Stimulated activated naive CD8-positive, alpha-beta T cell treated with anti-CD3 and anti-CD28 coated beads, Interleukin-15, Interleukin-2, amounts not matched to agents 100 ng/mL and 50 ng/mL, for 24 hours (primary cell): Measurements from ENCODE around the gene RASGRP4.

Experiments used
- H3K27ac Mint-ChIP-seq: one replicate; pipeline ENCODE4 v1.8.0; 2021; ENCODE audit warnings: mild to moderate bottlenecking, mixed read lengths
- H3K27me3 Mint-ChIP-seq: one replicate; pipeline ENCODE4 v1.8.0; 2021; ENCODE audit warnings: mixed read lengths
- H3K36me3 Mint-ChIP-seq: one replicate; pipeline ENCODE4 v1.8.0; 2021; ENCODE audit warnings: low read depth, mixed read lengths
- H3K4me1 Mint-ChIP-seq: one replicate; pipeline ENCODE4 v1.8.0; 2021; ENCODE audit warnings: low read depth, mixed read lengths
- H3K4me3 Mint-ChIP-seq: one replicate; pipeline ENCODE4 v1.8.0; 2021; ENCODE audit warnings: mild to moderate bottlenecking, mixed read lengths
- H3K9me3 Mint-ChIP-seq: one replicate; pipeline ENCODE4 v1.8.0; 2021; ENCODE audit warnings: mixed read lengths

RASGRP4 gene

GRCh38 chr19:38392707-38393308 lies 33.2 kb downstream of the RASGRP4 start:
- H3K27ac Mint-ChIP-seq = peak overlapping the region; percentile 1
- H3K4me1 Mint-ChIP-seq = peaks cover 41% of the 10 kb centered on the region
- peaks cover 54% of the 10 kb centered on the region for H3K27me3 Mint-ChIP-seq
- no peak overlapping the region for H3K4me3 Mint-ChIP-seq
- no peaks in the 10 kb centered on the region for H3K9me3 Mint-ChIP-seq
- no peaks in the 10 kb centered on the region for H3K36me3 Mint-ChIP-seq

GRCh38 chr19:38391911-38392464 lies 34.0 kb downstream of the RASGRP4 start:
- H3K27me3 Mint-ChIP-seq = peaks cover 53% of the 10 kb centered on the region
- no peak overlapping the region for H3K27ac Mint-ChIP-seq
- H3K36me3 Mint-ChIP-seq = peaks cover 5% of the 10 kb centered on the region
- H3K4me1 Mint-ChIP-seq = peaks cover 47% of the 10 kb centered on the region
- H3K9me3 Mint-ChIP-seq = no peaks in the 10 kb centered on the region
- H3K4me3 Mint-ChIP-seq = no peak overlapping the region

DNA sequence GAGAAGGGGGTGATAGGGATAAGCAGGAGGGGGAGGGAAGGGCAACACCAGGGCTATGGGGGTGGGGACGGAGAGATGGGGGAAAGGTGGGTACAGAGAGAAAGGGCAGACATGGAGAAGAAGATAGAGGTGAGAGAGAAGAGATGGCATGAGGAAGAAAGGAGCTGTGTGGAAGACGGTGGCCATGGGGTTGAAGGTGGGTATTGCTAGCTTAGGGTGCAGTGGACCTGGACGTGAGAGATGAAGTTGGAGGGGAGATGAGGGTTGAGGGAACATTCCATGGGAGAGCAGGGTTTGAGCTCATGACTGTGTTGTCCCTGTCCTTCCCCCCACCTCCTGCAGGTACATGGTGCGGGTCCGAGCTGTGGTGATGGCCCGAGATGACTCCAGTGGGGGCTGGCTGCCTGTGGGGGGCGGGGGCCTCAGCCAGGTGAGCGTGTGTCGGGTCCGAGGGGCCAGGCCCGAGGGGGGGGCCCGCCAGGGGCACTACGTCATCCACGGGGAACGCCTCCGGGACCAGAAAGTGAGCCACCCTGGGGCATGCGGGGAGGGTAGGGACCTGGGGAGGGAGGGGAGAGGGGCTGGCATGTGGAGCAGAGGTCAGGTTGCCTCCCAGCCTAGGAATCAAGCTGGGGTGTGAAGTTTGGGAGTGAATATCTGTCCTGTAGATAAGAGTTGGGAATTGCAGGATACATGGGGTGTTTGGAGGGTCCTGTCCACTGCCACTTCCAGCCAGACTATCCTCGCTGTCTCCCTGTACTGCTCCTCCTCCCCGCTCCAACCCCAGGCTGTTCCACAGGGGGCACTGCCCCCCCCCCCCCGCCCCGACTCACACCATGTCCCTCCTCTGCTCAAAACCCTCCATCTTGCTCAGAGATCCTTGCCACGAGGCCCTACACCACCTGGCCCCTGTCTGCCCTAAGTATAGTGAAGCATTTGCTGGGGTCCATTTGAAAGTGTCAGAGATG lies 35.8 kb downstream of the RASGRP4 start:
- Mint-ChIP-seq H3K9me3 (no peaks in the 10 kb centered on the region), H3K4me1 (peaks cover 39% of the 10 kb centered on the region), H3K4me3 (peak overlapping the region; percentile 9), H3K36me3 (peaks cover 5% of the 10 kb centered on the region), H3K27me3 (peaks cover 48% of the 10 kb centered on the region), H3K27ac (peak overlapping the region; percentile 12)

- Mint-ChIP-seq H3K9me3 (no peaks in the 10 kb centered on the region), H3K4me1 (peaks cover 34% of the 10 kb centered on the region), H3K27ac (no peak overlapping the region), H3K36me3 (peaks cover 10% of the 10 kb centered on the region), H3K4me3 (peak overlapping the region; percentile 66), H3K27me3 (peaks cover 43% of the 10 kb centered on the region)
These were observed 36.7 kb downstream of the RASGRP4 start for GRCh38 chr19:38389101-38389925.

DNA sequence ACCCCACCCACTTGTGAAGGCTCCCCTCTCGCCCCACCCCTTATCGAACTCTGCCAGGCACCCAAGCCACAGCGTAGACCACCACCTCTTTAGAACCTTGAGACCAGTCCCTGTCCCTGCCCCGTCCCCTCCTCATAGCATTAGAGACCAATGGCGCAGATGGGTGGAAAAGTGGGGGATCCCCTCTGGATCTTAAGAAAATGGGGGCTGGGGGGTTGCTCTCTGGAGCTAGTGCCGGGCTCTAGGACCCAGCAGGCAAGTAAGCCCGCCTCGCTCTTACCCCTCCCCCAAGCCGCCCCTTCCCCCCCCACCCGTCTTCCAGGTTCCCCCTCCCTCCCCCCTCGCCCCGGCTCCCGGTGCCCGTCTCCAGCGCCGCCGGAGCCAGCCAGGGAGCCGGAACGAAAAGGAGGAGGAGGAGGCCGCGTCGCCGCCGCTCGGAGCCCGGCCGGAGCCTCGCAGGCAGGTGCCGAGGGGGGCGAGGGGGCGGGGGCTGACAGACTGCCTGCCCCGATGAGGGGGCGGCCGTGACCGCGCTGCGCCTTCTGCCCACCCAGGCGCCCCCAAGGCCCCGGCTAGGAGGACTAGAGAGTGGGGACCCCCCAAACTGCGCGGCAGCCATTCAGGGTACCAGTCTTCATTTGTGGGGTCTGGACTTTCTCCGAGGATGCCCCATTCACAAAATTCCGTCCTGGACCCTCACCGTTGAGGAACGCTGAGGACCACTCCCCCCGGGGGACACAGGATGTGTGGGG lies 37.5 kb downstream of the RASGRP4 start, which contains the start of gene SPRED3:
TSS of gene SPRED3 (plus strand) at position 349 of the 752 bp plus-strand sequence. CDS start 1,606 bp downstream, outside the sequence.
- Mint-ChIP-seq H3K36me3 (peaks cover 16% of the 10 kb centered on the region), H3K4me1 (peaks cover 29% of the 10 kb centered on the region), H3K27me3 (peaks cover 35% of the 10 kb centered on the region), H3K27ac (peak within 1 kb of the TSS; percentile 68), H3K4me3 (peak within 1 kb of the TSS; percentile 79), H3K9me3 (no peaks in the 10 kb centered on the region)

GRCh38 chr19:38387550-38388348 lies 38.3 kb downstream of the RASGRP4 start, which contains the start of gene GGN:
Gene GGN (minus strand): TSS chr19:38388034. CDS start chr19:38387261, 773 bp downstream.
- Mint-ChIP-seq H3K4me3 (peak within 1 kb of the TSS; percentile 79), H3K27ac (peak within 1 kb of the TSS; percentile 68), H3K9me3 (no peaks in the 10 kb centered on the region), H3K36me3 (peaks cover 24% of the 10 kb centered on the region), H3K4me1 (peaks cover 26% of the 10 kb centered on the region), H3K27me3 (peaks cover 32% of the 10 kb centered on the region)

DNA sequence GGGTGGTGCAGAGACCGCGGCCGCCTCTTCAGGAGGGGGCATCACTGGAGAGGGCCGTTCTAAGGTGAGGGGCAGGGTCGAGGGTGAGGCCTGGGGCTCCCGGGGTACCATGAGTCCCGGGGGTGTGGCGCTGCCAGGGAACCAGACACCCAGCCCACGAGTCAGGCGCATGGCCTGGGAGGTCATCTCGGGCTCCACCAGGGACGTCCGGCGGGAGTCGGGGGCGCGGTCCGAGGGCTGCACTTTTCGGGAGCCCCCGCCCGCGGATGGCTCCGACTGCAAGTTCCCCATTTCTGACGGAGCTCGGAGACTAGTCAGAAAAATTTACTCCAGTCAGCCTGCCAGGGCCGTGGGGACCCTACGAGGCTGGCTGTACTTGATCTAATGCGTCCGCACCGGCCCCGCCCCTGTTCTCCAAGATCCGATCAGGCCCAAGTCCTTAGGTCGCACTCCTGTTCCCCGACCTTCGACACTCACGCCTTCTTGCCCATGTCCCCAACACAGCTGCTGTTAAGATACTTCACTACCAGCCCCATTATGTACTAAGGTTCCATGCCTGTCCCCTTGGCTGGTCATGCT lies 39.0 kb downstream of the RASGRP4 start:
- Mint-ChIP-seq H3K27me3 (peaks cover 29% of the 10 kb centered on the region), H3K4me1 (peaks cover 23% of the 10 kb centered on the region), H3K27ac (peak overlapping the region; percentile 68), H3K36me3 (peaks cover 31% of the 10 kb centered on the region), H3K4me3 (peak overlapping the region; percentile 79), H3K9me3 (no peaks in the 10 kb centered on the region)

- Mint-ChIP-seq H3K4me1 (peaks cover 23% of the 10 kb centered on the region), H3K9me3 (no peaks in the 10 kb centered on the region), H3K4me3 (no peak overlapping the region), H3K27ac (no peak overlapping the region), H3K36me3 (peaks cover 37% of the 10 kb centered on the region), H3K27me3 (peaks cover 27% of the 10 kb centered on the region)
These were observed 39.6 kb downstream of the RASGRP4 start for GRCh38 chr19:38386300-38386970.

GRCh38 chr19:38385804-38386257 lies 40.2 kb downstream of the RASGRP4 start:
- peaks cover 21% of the 10 kb centered on the region for H3K27me3 Mint-ChIP-seq
- peaks cover 23% of the 10 kb centered on the region for H3K4me1 Mint-ChIP-seq
- H3K27ac Mint-ChIP-seq = no peak overlapping the region
- H3K9me3 Mint-ChIP-seq = no peaks in the 10 kb centered on the region
- H3K4me3 Mint-ChIP-seq = no peak overlapping the region
- peaks cover 43% of the 10 kb centered on the region for H3K36me3 Mint-ChIP-seq

DNA sequence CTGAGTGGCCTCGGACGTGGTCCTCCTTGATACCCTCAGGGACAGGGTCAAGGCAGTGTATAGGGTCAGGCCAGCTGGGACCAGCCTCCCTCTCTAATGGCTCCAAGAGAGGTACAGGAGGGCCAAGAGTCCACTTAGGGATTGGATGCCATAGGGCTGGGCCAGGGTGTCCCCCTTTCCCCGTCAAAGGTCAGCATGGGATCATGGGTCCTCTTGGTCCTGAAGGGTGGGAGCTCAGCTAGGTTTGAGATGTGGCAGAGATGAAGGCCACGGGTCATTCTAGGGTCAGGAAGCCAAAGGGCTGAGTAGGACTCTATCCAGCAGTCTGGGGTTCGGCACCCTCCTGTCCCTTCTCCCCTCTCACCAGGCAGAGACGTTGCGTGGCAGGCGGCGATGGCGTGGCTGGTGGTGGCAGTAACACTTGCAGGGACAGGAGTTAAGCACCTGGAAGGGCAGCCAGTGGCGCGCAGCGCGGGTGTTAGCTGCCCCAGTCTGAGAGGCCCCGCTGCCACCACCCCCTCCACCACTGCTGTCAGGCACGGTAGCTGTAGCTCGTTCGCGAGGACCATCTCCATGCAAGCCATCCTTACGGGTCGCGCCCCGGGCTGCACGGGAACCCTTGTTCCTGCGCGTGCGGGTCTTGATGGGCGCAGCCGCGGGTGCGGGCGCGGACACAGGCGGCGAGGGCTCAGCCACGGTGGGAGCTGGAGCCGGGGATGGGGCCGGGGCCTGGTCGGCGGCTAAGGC lies 40.8 kb downstream of the RASGRP4 start:
- Mint-ChIP-seq H3K27me3 (peaks cover 18% of the 10 kb centered on the region), H3K4me3 (no peak overlapping the region), H3K4me1 (peaks cover 23% of the 10 kb centered on the region), H3K36me3 (peaks cover 49% of the 10 kb centered on the region), H3K27ac (no peak overlapping the region), H3K9me3 (no peaks in the 10 kb centered on the region)

GRCh38 chr19:38384209-38385027 lies 41.6 kb downstream of the RASGRP4 start:
- Mint-ChIP-seq H3K4me3 (no peak overlapping the region), H3K4me1 (peaks cover 17% of the 10 kb centered on the region), H3K27ac (no peak overlapping the region), H3K36me3 (peaks cover 55% of the 10 kb centered on the region), H3K9me3 (no peaks in the 10 kb centered on the region), H3K27me3 (peaks cover 11% of the 10 kb centered on the region)
